Amygdala (tissue), 56 donors: ENCODE measurements around the gene PGR.
"Not testable (repeated sequence)": the region's sequence is repeated elsewhere in the genome, so short reads cannot be mapped to it uniquely, and the experiment has no call there.

Experiments
- DNase-seq, 56 donors: peaks; one replicate each; lab custom pipeline; 2025; lab: John Stamatoyannopoulos, UW

Gene PGR

GRCh38 chr11:101013702-101014101 lies 115.9 kb downstream of the PGR start:
- not testable (repeated sequence) for DNase-seq

GRCh38 chr11:101011881-101012280 lies 117.7 kb downstream of the PGR start:
- no peak for DNase-seq

GRCh38 chr11:101010899-101011298 lies 118.7 kb downstream of the PGR start:
- DNase-seq: no peak

GRCh38 chr11:101009690-101010055 lies 119.9 kb downstream of the PGR start:
- DNase-seq: no peak

- DNase-seq: no peak
Measured at GRCh38 chr11:101008961-101009689, 120.5 kb downstream of the PGR start.

GRCh38 chr11:101003468-101003867 lies 126.1 kb downstream of the PGR start:
- DNase-seq: no peak

- DNase-seq: no peak
Measured at GRCh38 chr11:100999756-101000155, 129.9 kb downstream of the PGR start.

GRCh38 chr11:100994966-100995365 lies 134.6 kb downstream of the PGR start:
- DNase-seq: no peak

- DNase-seq: no peak
Measured at GRCh38 chr11:100991541-100991940, 138.1 kb downstream of the PGR start.

GRCh38 chr11:100990931-100991330 lies 138.7 kb downstream of the PGR start:
- DNase-seq: no peak

GRCh38 chr11:100984668-100985067 lies 144.9 kb downstream of the PGR start:
- no peak for DNase-seq

- DNase-seq: no peak
Measured at GRCh38 chr11:100981196-100981824, 148.3 kb downstream of the PGR start.

- DNase-seq: no peak
Measured at GRCh38 chr11:100980156-100980555, 149.5 kb downstream of the PGR start.
